Rectal smooth muscle tissue (tissue), 1 donor: ENCODE measurements around the gene EPPIN.
"Not testable (repeated sequence)": the region's sequence is repeated elsewhere in the genome, so short reads cannot be mapped to it uniquely, and the experiment has no call there.

Source experiments
- H3K27ac ChIP-seq: one replicate; pipeline ENCODE4 v1.7.0; 2013; ENCODE audit warnings: low read depth, low read length, inconsistent platforms
- H3K27me3 ChIP-seq: one replicate; pipeline ENCODE4 v1.7.0; 2013; ENCODE audit warnings: low read length; ENCODE audit not compliant: control insufficient read depth, insufficient read depth
- H3K36me3 ChIP-seq: one replicate; pipeline ENCODE4 v1.7.0; 2013; ENCODE audit warnings: low read length; ENCODE audit not compliant: control insufficient read depth, insufficient read depth
- H3K4me1 ChIP-seq: one replicate; pipeline ENCODE4 v1.7.0; 2013; ENCODE audit warnings: low read length; ENCODE audit not compliant: control insufficient read depth, insufficient read depth
- H3K4me3 ChIP-seq: one replicate; pipeline ENCODE4 v1.7.0; 2013; ENCODE audit warnings: low read length
- H3K9ac ChIP-seq: one replicate; pipeline ENCODE4 v1.7.0; 2013; ENCODE audit warnings: low read length

EPPIN gene

DNA sequence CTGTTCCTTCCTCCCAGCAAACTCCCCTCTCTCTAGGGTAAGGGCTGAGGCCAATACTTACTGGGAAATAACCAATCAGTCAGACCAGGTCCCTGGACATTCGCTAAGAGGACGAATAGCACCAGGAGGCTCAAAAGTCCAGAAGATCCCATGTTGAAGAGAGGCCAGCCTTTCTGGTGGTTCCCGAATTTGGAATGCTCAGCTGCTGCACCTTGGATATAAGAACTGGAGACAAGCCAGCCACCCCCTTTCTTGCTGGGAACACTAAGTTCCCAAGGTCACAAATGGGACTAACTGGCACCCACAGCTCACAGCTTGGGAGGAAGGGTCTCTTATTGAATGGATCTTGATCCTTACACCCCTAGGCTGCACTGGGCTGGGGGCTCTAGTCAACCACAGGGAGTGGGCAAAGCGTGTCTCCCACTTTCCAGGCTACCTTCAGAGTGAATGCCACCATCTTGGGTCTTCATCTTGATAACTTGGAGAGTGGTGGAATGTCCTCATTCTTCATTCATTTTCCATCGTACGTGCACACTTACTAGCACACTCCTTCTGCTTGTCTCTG, at the start of gene EPPIN:
Gene EPPIN (minus strand): TSS at position 196 of the 565 bp plus-strand sequence. CDS start 44 bp downstream, at position 152.
- no peaks in the 10 kb centered on the region for H3K27me3 ChIP-seq
- no peak within 1 kb of the TSS for H3K9ac ChIP-seq
- no peak within 1 kb of the TSS for H3K4me3 ChIP-seq
- no peaks in the 10 kb centered on the region for H3K36me3 ChIP-seq
- no peaks in the 10 kb centered on the region for H3K4me1 ChIP-seq
- no peak within 1 kb of the TSS for H3K27ac ChIP-seq

DNA sequence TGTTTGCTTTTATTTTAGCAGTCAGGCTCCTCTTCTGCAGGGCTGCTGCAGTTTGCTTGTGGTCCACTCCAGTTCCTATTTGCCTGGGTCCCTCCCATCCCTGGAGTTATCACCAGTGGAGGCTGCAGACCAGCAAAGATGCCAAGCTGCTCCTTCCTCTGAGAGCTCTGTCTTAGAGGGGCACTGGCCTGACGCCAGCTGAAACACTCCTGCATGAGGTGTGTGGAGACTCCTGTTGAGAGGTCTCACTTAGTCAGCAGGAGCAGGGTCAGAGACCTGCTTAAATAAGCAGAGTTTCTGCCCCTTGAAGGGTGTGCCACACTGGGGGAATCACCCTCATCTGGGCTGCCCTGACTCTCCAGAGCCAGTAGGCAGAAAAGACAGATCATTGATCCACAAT, 48.0 kb upstream of the EPPIN start:
- H3K4me1 ChIP-seq, result no peaks in the 10 kb centered on the region
- H3K27me3 ChIP-seq, result no peaks in the 10 kb centered on the region
- no peaks in the 10 kb centered on the region for H3K36me3 ChIP-seq
- H3K4me3 ChIP-seq, result no peak overlapping the region
- no peak overlapping the region for H3K9ac ChIP-seq
- no peak overlapping the region for H3K27ac ChIP-seq

DNA sequence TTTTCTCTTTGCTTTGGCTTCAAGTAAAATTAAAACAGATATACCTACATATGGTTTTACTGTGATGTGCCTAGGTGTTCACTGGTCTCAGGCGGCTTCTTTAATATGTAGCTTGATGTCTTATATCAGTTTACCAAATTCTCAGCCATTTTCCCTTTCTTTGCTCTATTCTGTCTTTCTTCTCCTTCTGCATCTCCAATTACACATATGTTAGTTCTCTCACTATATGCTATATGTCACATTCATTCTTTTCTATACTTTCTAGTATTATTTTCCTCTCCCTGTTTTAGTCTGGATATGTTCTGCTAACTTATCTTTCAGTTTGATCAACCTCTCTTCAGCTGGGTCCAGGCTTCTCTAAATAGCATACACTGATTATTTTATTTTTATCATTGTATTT, 46.3 kb upstream of the EPPIN start:
- Histone ChIP-seq H3K4me1 (no peaks in the 10 kb centered on the region), H3K27ac (no peak overlapping the region), H3K9ac (no peak overlapping the region), H3K36me3 (no peaks in the 10 kb centered on the region), H3K4me3 (no peak overlapping the region), H3K27me3 (no peaks in the 10 kb centered on the region)

DNA sequence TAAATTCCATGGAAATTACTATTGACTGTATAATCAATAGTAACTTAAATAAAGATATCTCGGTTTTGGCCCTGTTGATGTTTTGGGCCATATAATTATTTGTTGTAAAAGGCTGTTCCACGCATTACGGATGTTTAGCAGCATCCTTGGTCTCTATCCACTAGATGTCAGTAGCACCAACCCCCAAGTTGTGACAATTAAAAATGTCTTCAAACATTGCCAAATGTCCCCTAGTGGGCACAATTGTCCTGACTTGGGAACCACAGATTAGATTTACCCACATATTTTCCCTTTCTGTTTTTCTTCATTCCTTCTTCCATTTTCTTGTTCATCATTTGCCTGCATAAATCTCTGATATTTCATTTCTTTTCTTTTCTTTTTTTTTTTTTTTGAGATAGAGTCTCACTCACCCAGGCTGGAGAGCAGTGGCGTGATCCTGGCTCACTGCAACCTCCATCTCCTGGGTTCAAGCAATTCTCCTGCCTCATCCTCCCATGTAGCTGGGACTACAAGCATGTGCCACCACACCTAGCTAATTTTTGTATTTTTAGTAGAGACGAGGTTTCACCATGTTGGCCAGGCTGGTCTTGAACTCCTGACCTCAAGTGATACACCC, 45.5 kb upstream of the EPPIN start:
- no peak overlapping the region for H3K27ac ChIP-seq
- no peaks in the 10 kb centered on the region for H3K4me1 ChIP-seq
- no peaks in the 10 kb centered on the region for H3K27me3 ChIP-seq
- H3K9ac ChIP-seq, result no peak overlapping the region
- no peak overlapping the region for H3K4me3 ChIP-seq
- no peaks in the 10 kb centered on the region for H3K36me3 ChIP-seq

DNA sequence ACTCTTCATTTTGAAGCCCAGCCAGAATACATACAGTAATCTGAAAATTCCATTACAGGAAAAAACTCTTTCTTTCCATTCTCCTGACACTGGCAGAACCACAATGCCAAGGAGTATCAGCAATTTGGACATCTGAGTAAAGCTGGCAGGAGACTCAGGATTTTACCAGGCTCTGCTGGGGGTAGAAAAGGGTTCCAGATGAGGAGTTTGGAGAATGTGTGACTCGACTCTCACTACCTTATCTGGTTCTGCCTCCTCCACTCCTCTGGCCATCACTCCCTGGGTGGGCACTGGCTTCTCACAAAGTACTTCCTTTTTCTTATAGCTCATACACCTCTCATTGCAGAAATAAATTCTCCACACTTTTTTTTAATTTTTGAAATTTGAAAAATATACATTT, 42.5 kb upstream of the EPPIN start:
- no peaks in the 10 kb centered on the region for H3K36me3 ChIP-seq
- no peak overlapping the region for H3K4me3 ChIP-seq
- no peaks in the 10 kb centered on the region for H3K27me3 ChIP-seq
- H3K27ac ChIP-seq, result no peak overlapping the region
- no peak overlapping the region for H3K9ac ChIP-seq
- H3K4me1 ChIP-seq, result no peaks in the 10 kb centered on the region

DNA sequence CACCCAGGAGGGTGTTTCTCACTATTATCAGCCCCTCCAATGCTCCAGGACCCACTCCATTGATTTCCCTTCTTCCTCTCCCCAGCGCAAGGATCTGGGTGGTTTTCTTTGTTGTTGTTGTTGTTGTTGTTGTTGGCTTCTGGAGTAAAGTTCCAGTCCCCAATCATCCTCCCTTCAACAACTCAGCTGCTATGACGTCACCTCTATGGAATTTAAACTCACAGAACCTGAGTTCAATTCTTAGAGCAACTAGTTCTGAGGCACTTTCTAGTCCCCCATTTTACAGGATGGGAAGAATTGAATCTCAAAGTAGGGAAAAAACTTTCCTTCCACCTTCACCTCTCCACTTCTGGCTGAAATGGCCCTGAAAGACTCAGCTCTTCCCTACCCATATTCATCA, 41.6 kb upstream of the EPPIN start:
- H3K27ac ChIP-seq, result no peak overlapping the region
- H3K4me3 ChIP-seq, result no peak overlapping the region
- H3K27me3 ChIP-seq, result no peaks in the 10 kb centered on the region
- H3K9ac ChIP-seq, result no peak overlapping the region
- no peaks in the 10 kb centered on the region for H3K36me3 ChIP-seq
- no peaks in the 10 kb centered on the region for H3K4me1 ChIP-seq

DNA sequence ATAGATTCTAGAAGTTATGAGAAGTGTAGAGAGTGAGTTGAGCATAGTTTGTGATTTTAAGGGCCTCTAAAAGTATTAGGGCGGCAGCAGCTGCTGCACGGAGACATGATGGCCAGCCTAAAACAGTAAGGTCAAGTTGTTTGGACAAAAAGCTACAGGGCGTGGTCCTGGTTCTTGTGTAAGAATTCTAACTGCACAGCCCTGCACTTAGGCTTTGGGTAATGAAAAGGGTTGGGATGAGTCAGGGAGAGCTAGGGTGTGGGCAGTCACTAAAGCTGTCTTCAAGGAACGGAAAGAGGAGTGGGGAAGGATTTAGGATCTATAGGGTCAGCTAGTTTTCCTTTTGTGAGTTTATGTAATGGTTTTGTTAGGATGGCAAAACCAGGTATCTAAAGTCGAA, 38.8 kb upstream of the EPPIN start:
- H3K4me3 ChIP-seq, H3K36me3 ChIP-seq, H3K27ac ChIP-seq, H3K9ac ChIP-seq, H3K4me1 ChIP-seq, H3K27me3 ChIP-seq: not testable (repeated sequence)

DNA sequence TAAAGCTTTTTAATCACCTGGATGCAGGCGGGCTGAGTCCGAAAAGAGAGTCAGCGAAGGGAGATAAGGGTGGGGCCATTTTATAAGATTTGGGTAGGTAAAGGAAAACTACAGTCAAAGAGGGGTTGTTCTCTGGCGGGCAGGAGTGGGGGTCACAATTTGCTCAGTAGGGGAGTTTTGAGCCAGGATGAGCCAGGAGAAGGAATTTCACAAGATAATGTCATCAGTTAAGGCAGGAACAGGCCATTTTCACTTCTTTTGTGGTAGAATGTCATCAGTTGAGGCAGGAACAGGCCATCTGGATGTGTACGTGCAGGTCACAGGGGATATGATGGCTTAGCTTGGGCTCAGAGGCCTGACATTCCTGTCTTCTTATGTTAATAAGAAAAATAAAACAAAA, 37.1 kb upstream of the EPPIN start:
- H3K4me1 ChIP-seq, H3K9ac ChIP-seq, H3K27ac ChIP-seq, H3K27me3 ChIP-seq, H3K36me3 ChIP-seq, H3K4me3 ChIP-seq: not testable (repeated sequence)

DNA sequence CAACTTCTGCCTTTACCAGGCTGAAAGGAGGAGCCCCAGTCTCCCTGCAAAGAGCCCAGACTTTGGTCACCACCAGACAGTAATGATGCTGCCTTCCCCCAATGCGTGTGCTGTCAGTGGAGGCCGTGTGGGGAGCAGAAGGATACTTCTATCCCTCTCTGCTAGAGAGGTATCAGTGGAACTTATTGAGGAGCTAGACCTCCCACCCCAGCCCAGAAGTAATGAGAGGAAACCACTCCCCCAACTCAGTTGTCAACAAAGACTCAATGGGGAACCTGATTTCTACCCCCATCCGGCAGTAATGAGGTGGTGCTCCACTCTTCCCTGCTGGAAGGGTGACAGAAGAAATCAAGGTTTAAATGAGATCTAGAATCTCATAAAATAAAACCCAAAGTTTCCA, 36.3 kb upstream of the EPPIN start:
- H3K36me3 ChIP-seq, result no peaks in the 10 kb centered on the region
- no peak overlapping the region for H3K9ac ChIP-seq
- H3K4me3 ChIP-seq, result no peak overlapping the region
- H3K27me3 ChIP-seq, result no peaks in the 10 kb centered on the region
- H3K4me1 ChIP-seq, result no peaks in the 10 kb centered on the region
- no peak overlapping the region for H3K27ac ChIP-seq

DNA sequence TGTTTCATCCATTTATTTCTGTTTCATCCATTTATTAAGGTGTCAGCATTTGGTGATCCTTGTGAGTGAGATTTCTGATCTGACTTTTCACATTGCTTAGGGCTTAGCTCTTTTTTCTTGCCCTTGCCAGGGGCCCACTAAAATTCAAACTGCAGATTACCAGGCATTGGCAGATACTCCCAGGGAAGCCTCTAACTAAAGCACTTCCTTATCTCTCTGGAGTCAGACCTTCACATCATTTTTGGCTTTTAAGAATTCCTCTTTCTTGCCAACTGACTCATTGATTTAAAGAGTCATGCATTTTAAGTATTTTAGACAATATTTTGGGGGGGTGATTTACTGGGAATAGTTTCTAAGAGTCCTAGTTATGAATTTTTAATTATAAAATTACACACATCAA, 34.5 kb upstream of the EPPIN start:
- Histone ChIP-seq H3K9ac (no peak overlapping the region), H3K36me3 (no peaks in the 10 kb centered on the region), H3K27ac (no peak overlapping the region), H3K27me3 (no peaks in the 10 kb centered on the region), H3K4me3 (no peak overlapping the region), H3K4me1 (no peaks in the 10 kb centered on the region)

DNA sequence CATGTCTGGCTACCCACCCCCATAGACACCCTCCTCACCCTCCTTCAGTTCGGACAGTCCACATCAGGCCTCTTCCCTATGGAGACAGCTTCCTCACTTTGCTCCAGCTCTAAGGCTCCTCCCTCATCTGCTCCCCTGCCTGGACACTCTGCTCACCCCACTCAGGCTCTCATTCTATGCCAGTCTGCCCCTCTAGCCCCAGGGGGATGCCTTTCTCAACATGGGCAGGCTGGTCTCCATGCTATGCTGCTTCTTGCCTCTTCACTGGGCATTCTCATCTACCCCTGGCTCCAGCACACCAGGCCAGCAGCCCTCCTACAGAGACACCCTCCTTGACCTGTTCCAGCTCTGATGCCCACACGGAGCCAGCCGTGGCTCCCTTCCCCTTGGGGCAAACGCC, 32.0 kb upstream of the EPPIN start, which contains the start of gene WFDC8:
Gene WFDC8 (minus strand): TSS at position 101 of the 400 bp plus-strand sequence. CDS start 37 bp downstream, at position 64.
- Histone ChIP-seq H3K27ac (no peak within 1 kb of the TSS), H3K4me1 (no peaks in the 10 kb centered on the region), H3K4me3 (no peak within 1 kb of the TSS), H3K36me3 (no peaks in the 10 kb centered on the region), H3K27me3 (no peaks in the 10 kb centered on the region), H3K9ac (no peak within 1 kb of the TSS)

DNA sequence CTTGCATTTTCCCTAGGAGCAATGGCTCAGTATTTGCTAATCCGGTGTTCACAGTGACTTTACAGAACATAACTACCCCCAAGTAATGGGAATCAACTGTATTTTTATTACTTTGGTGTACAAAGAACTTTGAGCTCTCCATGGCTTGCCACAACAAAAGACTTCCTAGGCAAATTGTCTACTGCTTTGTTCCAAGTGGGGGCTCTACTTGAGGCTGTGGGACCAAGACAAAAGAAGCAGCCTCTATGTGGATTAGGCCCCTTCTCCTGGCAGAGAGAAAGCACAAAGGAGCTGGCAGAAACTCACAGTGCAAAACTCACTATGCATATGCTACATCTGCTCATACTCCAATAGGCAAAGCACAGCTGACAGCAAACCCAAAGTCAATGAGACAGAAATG, 31.0 kb upstream of the EPPIN start:
- no peak overlapping the region for H3K4me3 ChIP-seq
- no peak overlapping the region for H3K9ac ChIP-seq
- H3K27me3 ChIP-seq, result no peaks in the 10 kb centered on the region
- H3K36me3 ChIP-seq, result no peaks in the 10 kb centered on the region
- no peak overlapping the region for H3K27ac ChIP-seq
- no peaks in the 10 kb centered on the region for H3K4me1 ChIP-seq

DNA sequence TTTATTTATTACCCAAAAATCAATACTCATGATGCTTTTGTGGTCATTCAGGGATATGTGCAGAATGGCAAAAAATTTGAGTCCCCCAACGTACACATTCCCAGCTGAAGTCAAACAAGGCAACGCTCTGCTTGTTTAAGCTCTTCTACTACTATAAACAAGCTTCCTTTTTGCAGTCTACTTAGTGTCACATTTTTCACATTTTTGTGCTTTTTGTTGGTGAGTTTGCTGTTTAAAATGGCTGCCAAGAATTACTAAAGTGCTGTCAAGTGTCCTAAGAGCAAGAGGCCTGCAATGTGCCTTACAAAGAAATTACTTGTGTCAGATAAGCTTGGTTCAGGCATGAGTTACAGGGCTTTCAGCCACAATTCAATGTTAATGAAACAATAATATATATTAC, 29.8 kb upstream of the EPPIN start:
- H3K4me1 ChIP-seq, result no peaks in the 10 kb centered on the region
- H3K9ac ChIP-seq, result no peak overlapping the region
- H3K27me3 ChIP-seq, result no peaks in the 10 kb centered on the region
- no peak overlapping the region for H3K4me3 ChIP-seq
- no peaks in the 10 kb centered on the region for H3K36me3 ChIP-seq
- H3K27ac ChIP-seq, result no peak overlapping the region
